ENCODE measurements around the gene GOSR1. TPM values are rescaled to one million over a fixed set of nuclear protein-coding genes. Genes with fewer than 3 reads are reported as not detected.

GOSR1 gene
- total RNA-seq, 1 experiment from 2014 or later = 58.1 TPM

DNA sequence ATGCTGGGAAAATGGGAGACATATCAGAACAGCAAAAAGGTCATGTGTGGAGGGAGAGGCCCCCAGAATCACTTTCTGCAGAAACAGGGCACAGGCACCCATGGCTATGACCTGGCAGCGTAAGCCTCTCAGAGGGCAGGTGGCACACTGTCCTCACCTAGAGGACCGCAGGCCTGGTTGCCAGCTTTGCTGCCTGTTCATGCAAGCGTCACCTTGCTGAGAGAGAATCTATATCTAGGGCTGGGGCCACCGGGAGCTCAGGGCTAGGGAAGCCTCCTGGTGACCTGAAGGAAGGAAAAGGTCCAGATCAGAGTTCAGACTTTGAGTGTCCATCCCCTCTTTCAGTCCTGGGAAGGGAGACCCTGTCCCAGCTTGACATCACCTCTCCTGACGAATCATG is 78.7 kb downstream of the GOSR1 start:
- Mint-ChIP-seq H3K27me3 (ENCODE audit: low read depth) (peaks cover 3% of the 10 kb centered on the region), H3K9me3 (no peaks in the 10 kb centered on the region), H3K4me1 (peaks cover 8% of the 10 kb centered on the region in 2 experiments), H3K4me3 (no peak overlapping the region), H3K36me3 (ENCODE audit: insufficient read depth in 1 of 3, low read depth in 3 of 3) (no peaks in the 10 kb centered on the region), H3K27ac (no peak overlapping the region)
- Histone ChIP-seq H4K91ac (ENCODE audit: insufficient read length, low read depth, low read length) (no peak overlapping the region), H2BK15ac (ENCODE audit: low read depth, low read length) (no peak overlapping the region), H3K4ac (ENCODE audit: low read depth, low read length) (no peak overlapping the region), H3K27ac (ENCODE audit: insufficient read length, low read depth, low read length) (no peak overlapping the region), H3K79me2 (ENCODE audit: insufficient read depth, low read length) (no peaks in the 10 kb centered on the region), H3K23me2 (ENCODE audit: insufficient read length, low read depth, low read length, poor library complexity, severe bottlenecking) (no peaks in the 10 kb centered on the region), H3K4me2 (ENCODE audit: insufficient read depth, insufficient read length, low read length) (no peak overlapping the region), H2BK5ac (ENCODE audit: insufficient read length, low read length) (no peak overlapping the region), H2BK120ac (ENCODE audit: low read depth, low read length, poor library complexity, severe bottlenecking) (no peak overlapping the region), H3K79me1 (ENCODE audit: insufficient read depth, low read depth, low read length, poor library complexity, severe bottlenecking) (no peaks in the 10 kb centered on the region), H2BK12ac (ENCODE audit: insufficient read length, low read depth, low read length) (no peak overlapping the region), H3K18ac (ENCODE audit: insufficient read length, low read depth, low read length) (no peak overlapping the region), H4K5ac (ENCODE audit: insufficient read length, low read depth, low read length) (no peak overlapping the region), H3K23ac (ENCODE audit: insufficient read length, low read depth, low read length) (no peak overlapping the region), H3K4me1 (ENCODE audit: insufficient read depth, low read length) (no peaks in the 10 kb centered on the region), H2AK5ac (ENCODE audit: insufficient read length, low read length) (no peak overlapping the region), H3K56ac (ENCODE audit: insufficient read length, low read depth, low read length) (no peak overlapping the region), H3K9ac (ENCODE audit: extremely low read depth, insufficient read length, low read length) (no peak overlapping the region), H4K8ac (replicated peaks; ENCODE audit: insufficient read length, low read depth, low read length) (no peak overlapping the region), H2AFZ (ENCODE audit: low read length) (no peak overlapping the region), H3K9me3 (ENCODE audit: control insufficient read depth, low read depth, low read length) (no peaks in the 10 kb centered on the region), H3T11ph (ENCODE audit: low read length) (no peak overlapping the region), H3K27me3 (ENCODE audit: insufficient read depth, low read length) (no peaks in the 10 kb centered on the region), H3K14ac (ENCODE audit: insufficient read depth, low read length) (no peak overlapping the region; the same call in 1 of the 2 replicates), H4K20me1 (ENCODE audit: control insufficient read depth, insufficient read depth, insufficient read length) (no peaks in the 10 kb centered on the region), H2BK20ac (ENCODE audit: low read depth, low read length, poor library complexity, severe bottlenecking) (no peak overlapping the region)
- no CpG with 5 or more reads among the region's 5 CpGs for WGBS (ENCODE audit: extremely low coverage, insufficient read length, low lambda C conversion rate)
- no peak for DNase-seq
- no peak for TF ChIP-seq CTCF (conservative IDR thresholded peaks at IDR 0.05)
